HCT116 (cell line): ENCODE data around the gene CCDC91. TPM values are rescaled to one million over a fixed set of nuclear protein-coding genes. Genes with fewer than 3 reads are reported as not detected.

ENCODE experiments used
- ATAC-seq: fragments of 200-7000 bp; cut with Tn5 transposase; 2 replicates; pipeline ENCODE4 v1.9.1; 2020; ENCODE audit warnings: mild to moderate bottlenecking, moderate library complexity
- BruUV-seq: library from RNA; stranded (reverse); fragments of 400-500 nt; replicated peaks from 2 replicates; lab custom pipeline; 2021; lab: Mats Ljungman, UMichigan
- CTCF ChIA-PET: fragments of 300-600 bp; sonication (Branson Sonifier 250); formaldehyde crosslinking; loops from one replicate; lab custom pipeline; 2021; ENCODE audit warnings: antibody characterized with exemption; lab: Charles Lee
- POLR2A ChIA-PET: fragments of 300-600, 350-600 bp; sonication (Branson Sonifier 250); formaldehyde crosslinking; loops from one replicate; lab custom pipeline; 2021; ENCODE audit warnings: antibody characterized with exemption; lab: Charles Lee
- RAD21 ChIA-PET, 2 experiments: fragments of 300-600 bp; sonication (Branson Sonifier 250); formaldehyde crosslinking; loops; one replicate each; lab custom pipeline; 2023; ENCODE audit warnings: low total read pairs in 2 of 2; ENCODE audit not compliant: uncharacterized antibody in 2 of 2, unreplicated experiment in 2 of 2, low non-redundant PET in 1 of 2; lab: Charles Lee
- DNase-seq: peaks from one replicate; pipeline ENCODE4 v3.0.0-alpha.2; 2010; ENCODE audit warnings: low read depth, low spot score
- H2AFZ ChIP-seq: fragments of 200-600 bp; shearing (Covaris generic), sonication (generic); 2 replicates; pipeline ENCODE4 v1.6.1; 2017; ENCODE audit warnings: low read depth, mixed run types, mixed read lengths, antibody characterized with exemption, low read length; ENCODE audit not compliant: poor library complexity, severe bottlenecking
- H3K27ac ChIP-seq: 2 replicates; pipeline ENCODE4 v1.5.1; 2012; ENCODE audit warnings: low read depth, low read length
- H3K27me3 ChIP-seq: fragments of 200-600 bp; sonication (generic); 2 replicates; pipeline ENCODE4 v1.6.1; 2016; ENCODE audit warnings: mixed run types, low read length, mixed read lengths; ENCODE audit not compliant: insufficient read depth
- H3K36me3 ChIP-seq, 2 experiments: fragments of 200-500 bp in 1 of 2; fragments of 200-600 bp in 1 of 2; sonication (Bioruptor generic) in 1 of 2; sonication (generic) in 1 of 2; 2 replicates each; pipeline versions ENCODE4 v1.5.1 to v1.6.1; 2014 to 2016; ENCODE audit warnings: low read length in 2 of 2, inconsistent platforms in 1 of 2, mixed read lengths in 1 of 2, mixed run types in 1 of 2; ENCODE audit not compliant: insufficient read depth in 2 of 2, control insufficient read depth in 1 of 2
- H3K4me1 ChIP-seq, 2 experiments: fragments of 200-600 bp in 1 of 2; sonication (generic) in 1 of 2; 2 replicates each; pipeline versions ENCODE4 v1.5.1 to v1.6.1; 2012 to 2017; ENCODE audit warnings: low read length in 2 of 2, inconsistent platforms in 1 of 2, mild to moderate bottlenecking in 1 of 2, mixed read lengths in 1 of 2, mixed run types in 1 of 2, moderate library complexity in 1 of 2; ENCODE audit not compliant: insufficient read depth in 2 of 2, control insufficient read depth in 1 of 2
- H3K4me2 ChIP-seq: fragments of 200-600 bp; sonication (generic); 2 replicates; pipeline ENCODE4 v1.6.1; 2017; ENCODE audit warnings: mixed run types, low read length, mixed read lengths
- H3K4me3 ChIP-seq, 2 experiments: fragments of 200-600 bp in 1 of 2; sonication (generic) in 1 of 2; replicated peaks in 1 of 2; 2 replicates each; pipeline ENCODE4 v1.5.1; 2011 to 2016; ENCODE audit warnings: low read length in 2 of 2, control low read depth in 1 of 2, low read depth in 1 of 2, mild to moderate bottlenecking in 1 of 2, mixed read lengths in 1 of 2, mixed run types in 1 of 2
- H3K79me2 ChIP-seq: fragments of 200-600 bp; sonication (generic); 2 replicates; pipeline ENCODE4 v1.6.1; 2017; ENCODE audit warnings: mild to moderate bottlenecking, mixed run types, low read length, moderate library complexity, mixed read lengths; ENCODE audit not compliant: insufficient read depth
- H3K9ac ChIP-seq: fragments of 200-600 bp; sonication (generic); 2 replicates; pipeline ENCODE4 v1.6.1; 2016; ENCODE audit warnings: low read length, mixed read lengths
- H3K9me2 ChIP-seq: fragments of 200-600 bp; sonication (generic), shearing (Covaris generic); 2 replicates; pipeline ENCODE4 v1.6.1; 2017; ENCODE audit warnings: mixed run types, mild to moderate bottlenecking, moderate library complexity; ENCODE audit not compliant: insufficient read depth
- H3K9me3 ChIP-seq, 2 experiments: fragments of 200-500 bp in 1 of 2; fragments of 200-600 bp in 1 of 2; sonication (Bioruptor generic) in 1 of 2; sonication (generic) in 1 of 2; 2 replicates each; pipeline ENCODE4 v1.6.1; 2014 to 2017; ENCODE audit warnings: low read length in 2 of 2, mixed read lengths in 2 of 2, inconsistent platforms in 1 of 2, low read depth in 1 of 2, mild to moderate bottlenecking in 1 of 2, mixed run types in 1 of 2, moderate library complexity in 1 of 2; ENCODE audit not compliant: control insufficient read depth in 1 of 2, insufficient read depth in 1 of 2
- H4K20me1 ChIP-seq: fragments of 200-600 bp; sonication (generic), shearing (Covaris generic); 2 replicates; pipeline ENCODE4 v1.6.1; 2017; ENCODE audit warnings: mixed run types, mild to moderate bottlenecking, moderate library complexity; ENCODE audit not compliant: insufficient read depth
- CBX3 ChIP-seq: IDR thresholded peaks from 2 replicates; pipeline ENCODE4 v1.6.1; 2012; ENCODE audit warnings: low read depth
- CEBPB ChIP-seq: IDR thresholded peaks from 2 replicates; pipeline ENCODE4 v1.6.1; 2012; ENCODE audit warnings: low read depth
- CTCF ChIP-seq, 3 experiments: fragments of 200-600 bp in 1 of 3; sonication (generic) in 1 of 3; IDR thresholded peaks in 2 of 3; conservative IDR thresholded peaks in 1 of 3; 2 replicates each; pipeline ENCODE4 v1.5.1; 2012 to 2017; ENCODE audit warnings: low read depth in 2 of 3, low read length in 2 of 3, antibody characterized with exemption in 1 of 3, borderline replicate concordance in 1 of 3, control low read depth in 1 of 3, mild to moderate bottlenecking in 1 of 3, mixed read lengths in 1 of 3, mixed run types in 1 of 3, moderate library complexity in 1 of 3; ENCODE audit not compliant: insufficient read depth in 1 of 3
- ELF1 ChIP-seq: IDR thresholded peaks from 2 replicates; pipeline ENCODE4 v1.6.1; 2012; ENCODE audit warnings: low read depth, borderline replicate concordance
- FOSL1 ChIP-seq: IDR thresholded peaks from 2 replicates; pipeline ENCODE4 v1.6.1; 2012; ENCODE audit warnings: low read depth
- JUND ChIP-seq: IDR thresholded peaks from 2 replicates; pipeline ENCODE4 v1.6.1; 2012
- MAX ChIP-seq: IDR thresholded peaks from 2 replicates; pipeline ENCODE4 v1.6.1; 2012
- POLR2A ChIP-seq: IDR thresholded peaks from 2 replicates; pipeline ENCODE4 v1.7.0; 2011; ENCODE audit warnings: borderline replicate concordance; ENCODE audit not compliant: insufficient read depth, insufficient read length; ENCODE audit errors: extremely low read depth
- RAD21 ChIP-seq: IDR thresholded peaks from 2 replicates; pipeline ENCODE4 v1.6.1; 2012; ENCODE audit warnings: low read depth, mild to moderate bottlenecking
- REST ChIP-seq: IDR thresholded peaks from 2 replicates; pipeline ENCODE4 v1.6.1; 2012; ENCODE audit warnings: low read depth
- SP1 ChIP-seq: IDR thresholded peaks from 2 replicates; pipeline ENCODE4 v1.6.1; 2012; ENCODE audit warnings: low read depth
- SRF ChIP-seq: IDR thresholded peaks from 2 replicates; pipeline ENCODE4 v1.6.1; 2012; ENCODE audit warnings: low read depth
- TCF7L2 ChIP-seq: IDR thresholded peaks from 2 replicates; pipeline ENCODE4 v1.7.0; 2011; ENCODE audit warnings: borderline replicate concordance, inconsistent platforms; ENCODE audit not compliant: insufficient read depth, insufficient read length; ENCODE audit errors: extremely low read depth
- YY1 ChIP-seq: IDR thresholded peaks from 2 replicates; pipeline ENCODE4 v1.6.1; 2011; ENCODE audit warnings: low read length, low read depth, moderate library complexity, mild to moderate bottlenecking; ENCODE audit not compliant: insufficient replicate concordance; ENCODE audit errors: extremely low read depth
- intact Hi-C: fragments of 100-400 bp; cut with micrococcal nuclease; formaldehyde crosslinking; loops from 2 replicates; pipeline ENCODE4 v1.10.0; 2022
- total RNA-seq: library from RNA; stranded (reverse); gene quantifications from one replicate; pipeline ENCODE4 v1.2.1, GENCODE V29; 2021; ENCODE audit not compliant: unreplicated experiment

The CCDC91 gene
- total RNA-seq, 1 experiment from 2014 or later, result 18.1 TPM

- intact Hi-C loops, result no loop called here
- H4K20me1 ChIP-seq, result no peaks in the 10 kb centered on the region
- H3K9me2 ChIP-seq, result no peaks in the 10 kb centered on the region
- CTCF ChIA-PET, result no interaction called here
- RAD21 ChIA-PET, result no interaction called here
- no peak overlapping the region for H3K9ac ChIP-seq
- H3K9me3 ChIP-seq, result 0 out of 4 replicates have a peak, but pooled peaks cover 0 to 4% of the 10 kb centered on the region in 2 experiments
- no peaks in the 10 kb centered on the region for H3K27me3 ChIP-seq
- DNase-seq, result no peak
- H3K4me3 ChIP-seq, result no peak overlapping the region
- TF ChIP-seq CTCF (IDR thresholded peaks at IDR 0.05 in 2 of 3, conservative IDR thresholded peaks at IDR 0.05 in 1 of 3; ENCODE audit: borderline replicate concordance in 1 of 3, insufficient read depth in 1 of 3, low read depth in 2 of 3, low read length in 2 of 3) (no peak), POLR2A (no peak), JUND (no peak), SRF (no peak), YY1 (no peak), MAX (no peak), CBX3 (no peak)
- no peak for ATAC-seq
- no peak overlapping the region for H3K4me2 ChIP-seq
- no peak overlapping the region for H2AFZ ChIP-seq
- POLR2A ChIA-PET, result no interaction called here
- no TSS peak for BruUV-seq
- no peaks in the 10 kb centered on the region for H3K36me3 ChIP-seq
- H3K4me1 ChIP-seq, result no peaks in the 10 kb centered on the region
- no peak overlapping the region for H3K27ac ChIP-seq
- H3K79me2 ChIP-seq, result no peaks in the 10 kb centered on the region
Observed at GRCh38 chr12:28286352-28286751, 96.1 kb downstream of the CCDC91 start.

GRCh38 chr12:28290262-28290661 is 100.0 kb downstream of the CCDC91 start:
- H3K27ac ChIP-seq, result no peak overlapping the region
- no peaks in the 10 kb centered on the region; the same call in 1 of the 2 replicates for H4K20me1 ChIP-seq
- ChIA-PET RAD21 (no interaction called here), CTCF (no interaction called here), POLR2A (no interaction called here)
- BruUV-seq, result no TSS peak
- no peak overlapping the region for H2AFZ ChIP-seq
- H3K4me3 ChIP-seq, result no peak overlapping the region
- H3K27me3 ChIP-seq, result no peaks in the 10 kb centered on the region
- H3K36me3 ChIP-seq, result no peaks in the 10 kb centered on the region
- no peaks in the 10 kb centered on the region for H3K9me3 ChIP-seq
- ATAC-seq (no peak), DNase-seq (no peak)
- H3K9ac ChIP-seq, result no peak overlapping the region
- H3K4me1 ChIP-seq, result no peaks in the 10 kb centered on the region
- H3K79me2 ChIP-seq, result no peaks in the 10 kb centered on the region
- intact Hi-C loops, result no loop called here
- H3K4me2 ChIP-seq, result no peak overlapping the region
- H3K9me2 ChIP-seq, result no peaks in the 10 kb centered on the region
- TF ChIP-seq TCF7L2 (no peak), ELF1 (no peak), FOSL1 (no peak), CEBPB (no peak), SP1 (no peak), REST (no peak), CTCF (IDR thresholded peaks at IDR 0.05 in 2 of 3, conservative IDR thresholded peaks at IDR 0.05 in 1 of 3; ENCODE audit: borderline replicate concordance in 1 of 3, insufficient read depth in 1 of 3, low read depth in 2 of 3, low read length in 2 of 3) (no peak), CBX3 (no peak), RAD21 (no peak)
